Effector memory CD8-positive, alpha-beta T cell (primary cell): ENCODE results near the gene HIVEP3.
"Not testable (repeated sequence)": the region's sequence is repeated elsewhere in the genome, so short reads cannot be mapped to it uniquely, and the experiment has no call there.

ENCODE experiments used
- ATAC-seq: fragments of 150-1000 bp; cut with Tn5 transposase; replicated peaks from 2 replicates; pipeline ENCODE4 v1.10.0; 2021; ENCODE audit warnings: mild to moderate bottlenecking, moderate library complexity
- DNase-seq, 3 experiments: peaks; one replicate each; pipeline ENCODE4 v3.0.0; 2021
- H3K27ac Mint-ChIP-seq, 2 donors: one replicate each; pipeline ENCODE4 v1.8.0; 2022; ENCODE audit warnings: mild to moderate bottlenecking in 2 of 2, mixed read lengths in 2 of 2, moderate library complexity in 2 of 2
- H3K27me3 Mint-ChIP-seq, 2 donors: one replicate each; pipeline ENCODE4 v1.8.0; 2022; ENCODE audit warnings: mixed read lengths in 2 of 2
- H3K36me3 Mint-ChIP-seq: one replicate; pipeline ENCODE4 v1.8.0; 2022; ENCODE audit warnings: mild to moderate bottlenecking, moderate library complexity, mixed read lengths; ENCODE audit not compliant: insufficient read depth
- H3K4me1 Mint-ChIP-seq, 2 donors: one replicate each; pipeline ENCODE4 v1.8.0; 2022; ENCODE audit warnings: low read depth in 2 of 2, mixed read lengths in 2 of 2
- H3K4me3 Mint-ChIP-seq, 2 donors: one replicate each; pipeline ENCODE4 v1.8.0; 2022; ENCODE audit warnings: mild to moderate bottlenecking in 2 of 2, mixed read lengths in 2 of 2, moderate library complexity in 2 of 2
- H3K9me3 Mint-ChIP-seq, 2 donors: one replicate each; pipeline ENCODE4 v1.8.0; 2022; ENCODE audit warnings: mixed read lengths in 2 of 2

The HIVEP3 gene

GRCh38 chr1:41707793-41708192 is 210.9 kb downstream of the HIVEP3 start:
- Mint-ChIP-seq H3K36me3 (peaks cover 6% of the 10 kb centered on the region), H3K27me3 (no peaks in the 10 kb centered on the region), H3K4me1 (peaks cover 9 to 11% of the 10 kb centered on the region in 2 donors), H3K27ac (no peak overlapping the region), H3K9me3 (no peaks in the 10 kb centered on the region), H3K4me3 (no peak overlapping the region)
- DNase-seq (no peak), ATAC-seq (no peak)

GRCh38 chr1:41705798-41706197 is 212.9 kb downstream of the HIVEP3 start:
- Mint-ChIP-seq H3K9me3 (no peaks in the 10 kb centered on the region), H3K27me3 (no peaks in the 10 kb centered on the region), H3K4me3 (no peak overlapping the region), H3K4me1 (peaks cover 7 to 11% of the 10 kb centered on the region in 2 donors), H3K27ac (no peak overlapping the region), H3K36me3 (peaks cover 6% of the 10 kb centered on the region)
- ATAC-seq (no peak), DNase-seq (no peak)

DNA sequence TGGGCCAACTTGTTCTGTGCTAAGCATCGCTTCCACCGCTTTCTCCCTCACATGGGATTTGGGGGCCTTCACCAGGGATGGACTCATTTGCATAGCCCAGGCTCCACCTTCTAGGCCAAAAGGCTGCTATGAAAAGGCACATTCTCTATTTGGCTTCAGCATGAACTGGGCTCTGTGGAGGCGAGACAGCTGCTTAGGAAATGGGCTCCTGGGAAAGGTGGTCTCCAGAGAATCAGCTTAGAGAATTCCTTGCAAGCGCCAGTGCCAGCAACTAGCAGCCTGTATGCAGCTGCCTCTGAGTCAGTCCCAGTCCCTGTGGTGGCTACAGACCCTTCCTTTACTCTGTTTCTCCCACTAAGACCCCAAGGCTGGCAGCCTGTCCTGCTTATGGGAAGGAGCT is 214.5 kb downstream of the HIVEP3 start:
- Mint-ChIP-seq H3K27me3 (no peaks in the 10 kb centered on the region), H3K36me3 (peaks cover 3% of the 10 kb centered on the region), H3K9me3 (no peaks in the 10 kb centered on the region), H3K27ac (peak overlapping the region in 1 of 2 donors; percentile 26), H3K4me3 (no peak overlapping the region), H3K4me1 (peaks cover 16 to 23% of the 10 kb centered on the region in 2 donors)
- no peak for ATAC-seq
- no peak for DNase-seq

DNA sequence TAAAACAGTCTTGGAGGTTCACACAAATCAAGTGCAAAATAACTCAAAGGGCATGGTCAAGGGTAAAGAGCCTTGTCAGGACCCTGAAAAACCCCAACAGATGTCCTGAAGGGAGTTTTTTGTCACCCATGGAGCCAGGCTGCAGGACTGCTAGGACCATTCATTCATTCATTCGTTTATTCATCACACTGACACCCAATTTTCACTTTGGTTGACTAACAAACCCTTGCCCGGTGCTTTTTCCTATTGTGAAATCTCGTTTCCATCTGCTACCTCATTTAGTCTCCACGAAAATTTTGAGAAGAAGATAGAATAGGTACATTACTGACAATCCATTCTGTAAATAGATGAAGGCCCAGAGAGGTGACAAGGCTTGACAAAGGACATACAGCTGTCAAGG is 216.0 kb downstream of the HIVEP3 start:
- Mint-ChIP-seq H3K9me3 (no peaks in the 10 kb centered on the region), H3K4me3 (no peak overlapping the region), H3K27me3 (no peaks in the 10 kb centered on the region), H3K4me1 (peaks cover 22 to 28% of the 10 kb centered on the region in 2 donors), H3K36me3 (peaks cover 3% of the 10 kb centered on the region), H3K27ac (no peak overlapping the region)
- DNase-seq (no peak), ATAC-seq (no peak)

GRCh38 chr1:41700986-41701535 is 217.7 kb downstream of the HIVEP3 start:
- H3K4me1 Mint-ChIP-seq: peaks cover 17 to 19% of the 10 kb centered on the region in 2 donors
- H3K36me3 Mint-ChIP-seq: peaks cover 3% of the 10 kb centered on the region
- ATAC-seq: no peak
- DNase-seq: no peak
- H3K9me3 Mint-ChIP-seq: no peaks in the 10 kb centered on the region
- H3K27ac Mint-ChIP-seq: peak overlapping the region in 1 of 2 donors; percentile 58
- no peaks in the 10 kb centered on the region for H3K27me3 Mint-ChIP-seq
- no peak overlapping the region for H3K4me3 Mint-ChIP-seq

DNA sequence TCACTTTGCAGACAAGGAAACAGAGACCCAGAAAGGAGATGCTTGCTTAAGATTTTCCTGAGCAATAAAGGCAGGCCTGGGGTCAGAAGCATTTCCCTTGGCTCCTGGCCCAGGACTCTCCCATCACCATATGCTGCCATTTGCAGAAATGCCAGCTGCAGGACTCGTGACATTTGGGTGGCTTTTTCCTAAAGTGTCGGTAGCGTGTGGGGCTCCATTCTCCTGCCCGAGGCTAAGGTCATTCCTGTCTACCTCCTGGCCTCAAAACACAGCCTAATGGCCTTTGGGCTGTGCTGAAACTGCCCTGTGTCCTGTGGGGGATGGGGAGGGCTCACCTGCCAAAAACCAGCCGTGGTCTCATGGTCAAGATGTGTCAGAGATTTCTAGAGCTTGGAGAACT is 218.1 kb downstream of the HIVEP3 start:
- no peak overlapping the region for H3K4me3 Mint-ChIP-seq

GRCh38 chr1:41699861-41700248 is 218.9 kb downstream of the HIVEP3 start:
- ATAC-seq (no peak), DNase-seq (no peak)
- Mint-ChIP-seq H3K4me3 (peak overlapping the region; percentile 54 to 60), H3K27ac (peak overlapping the region; percentile 85 to 89), H3K9me3 (no peaks in the 10 kb centered on the region), H3K27me3 (no peaks in the 10 kb centered on the region), H3K4me1 (peaks cover 17 to 19% of the 10 kb centered on the region in 2 donors), H3K36me3 (peaks cover 3% of the 10 kb centered on the region)

More for the DNA sequence above, 218.1 kb downstream of the HIVEP3 start:
- ATAC-seq (no peak), DNase-seq (no peak)
- Mint-ChIP-seq H3K27ac (peak overlapping the region; percentile 85 to 89), H3K9me3 (no peaks in the 10 kb centered on the region), H3K4me1 (peaks cover 17 to 19% of the 10 kb centered on the region in 2 donors), H3K36me3 (peaks cover 3% of the 10 kb centered on the region), H3K27me3 (no peaks in the 10 kb centered on the region)

DNA sequence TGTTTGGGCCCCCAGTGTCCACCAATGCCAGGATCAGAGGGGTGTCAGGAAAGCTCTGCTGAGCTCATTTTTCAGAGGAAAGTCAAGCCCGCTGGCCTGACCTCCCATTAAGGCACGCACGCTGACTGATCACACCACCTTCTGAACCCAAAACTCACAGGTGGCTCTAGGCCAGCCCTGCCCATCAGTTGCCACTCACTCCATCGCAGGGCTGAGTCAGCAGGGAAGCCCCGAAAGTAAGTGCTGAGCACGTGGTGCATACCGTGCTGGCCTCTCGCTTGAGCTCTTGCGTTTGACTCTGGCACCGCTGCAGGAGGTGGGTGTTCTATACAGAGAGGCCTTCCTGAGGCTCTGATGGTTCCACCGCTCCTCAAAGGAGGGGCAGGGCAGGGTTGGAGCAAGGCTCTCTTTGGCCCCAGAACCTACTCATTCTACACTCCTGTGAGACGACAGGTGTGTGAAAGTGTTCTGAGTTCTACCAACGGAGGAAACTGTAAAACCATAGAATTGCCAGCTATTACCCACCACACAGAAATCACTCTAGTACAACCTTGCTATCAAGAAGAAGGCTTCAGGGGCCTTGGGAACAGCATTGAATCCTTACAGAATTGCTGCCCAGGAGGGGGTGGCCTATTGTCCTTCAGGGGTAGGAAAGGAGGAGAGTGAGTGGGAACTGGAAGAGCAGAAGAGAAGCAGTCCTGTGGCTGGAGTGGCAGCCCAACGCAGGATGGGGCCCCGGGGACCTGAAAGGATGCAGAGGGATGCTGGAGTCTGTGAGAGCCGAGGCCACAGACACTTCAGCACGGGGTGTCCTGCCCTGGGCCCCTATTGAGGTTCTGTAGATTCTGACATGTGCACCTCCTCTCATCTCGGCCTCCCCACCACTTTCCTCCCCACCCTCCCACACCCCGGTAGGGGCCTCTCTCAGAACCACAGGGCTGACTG is 219.5 kb downstream of the HIVEP3 start:
- peak; percentile 91 for ATAC-seq
- peak overlapping the region; percentile 54 to 60 for H3K4me3 Mint-ChIP-seq

DNA sequence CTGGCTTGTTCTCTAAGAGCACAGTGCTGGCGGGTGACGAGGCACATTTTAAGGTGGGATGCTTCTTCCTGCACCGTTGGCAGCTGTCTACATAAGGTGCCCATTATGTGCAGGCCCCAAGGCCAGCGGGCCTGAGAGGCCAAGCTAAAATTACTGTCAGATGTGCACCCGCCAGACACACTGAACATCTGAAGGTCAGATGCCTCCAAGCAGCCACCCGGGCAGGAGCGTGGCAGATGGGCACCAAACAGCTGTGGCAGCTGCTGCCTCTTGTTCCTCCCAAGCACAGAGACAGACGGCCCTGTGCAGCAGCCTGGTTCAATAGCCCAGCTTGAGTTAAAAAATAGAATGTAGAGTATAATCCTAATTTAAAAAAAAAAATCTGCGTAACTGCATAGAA is 222.3 kb downstream of the HIVEP3 start:
- ATAC-seq (no peak), DNase-seq (no peak)
- H3K4me3 Mint-ChIP-seq: no peak overlapping the region
- H3K27ac Mint-ChIP-seq: no peak overlapping the region
- no peaks in the 10 kb centered on the region for H3K9me3 Mint-ChIP-seq
- H3K36me3 Mint-ChIP-seq: peaks cover 3% of the 10 kb centered on the region
- H3K27me3 Mint-ChIP-seq: no peaks in the 10 kb centered on the region
- peaks cover 17 to 21% of the 10 kb centered on the region in 2 donors for H3K4me1 Mint-ChIP-seq

More for the DNA sequence above, 219.5 kb downstream of the HIVEP3 start:
- no peaks in the 10 kb centered on the region for H3K9me3 Mint-ChIP-seq
- no peaks in the 10 kb centered on the region for H3K27me3 Mint-ChIP-seq
- peak overlapping the region; percentile 85 to 89 for H3K27ac Mint-ChIP-seq
- peaks cover 3% of the 10 kb centered on the region for H3K36me3 Mint-ChIP-seq
- H3K4me1 Mint-ChIP-seq: peaks cover 17 to 19% of the 10 kb centered on the region in 2 donors
- DNase-seq: peak; percentile 26 to 41 (median 36)

- DNase-seq (no peak), ATAC-seq (no peak)
- Mint-ChIP-seq H3K36me3 (peaks cover 3% of the 10 kb centered on the region), H3K27me3 (no peaks in the 10 kb centered on the region), H3K27ac (peak overlapping the region in 1 of 2 donors; percentile 41), H3K9me3 (no peaks in the 10 kb centered on the region), H3K4me1 (peaks cover 17 to 20% of the 10 kb centered on the region in 2 donors), H3K4me3 (no peak overlapping the region)
These were observed 223.5 kb downstream of the HIVEP3 start for GRCh38 chr1:41695118-41695745.

GRCh38 chr1:41691966-41692365 is 226.8 kb downstream of the HIVEP3 start:
- Mint-ChIP-seq H3K27ac (peak overlapping the region in 1 of 2 donors; percentile 28), H3K4me1 (peaks cover 24 to 25% of the 10 kb centered on the region in 2 donors)
- not testable (repeated sequence) for H3K36me3 Mint-ChIP-seq, H3K4me3 Mint-ChIP-seq, H3K27me3 Mint-ChIP-seq, H3K9me3 Mint-ChIP-seq, DNase-seq, ATAC-seq

DNA sequence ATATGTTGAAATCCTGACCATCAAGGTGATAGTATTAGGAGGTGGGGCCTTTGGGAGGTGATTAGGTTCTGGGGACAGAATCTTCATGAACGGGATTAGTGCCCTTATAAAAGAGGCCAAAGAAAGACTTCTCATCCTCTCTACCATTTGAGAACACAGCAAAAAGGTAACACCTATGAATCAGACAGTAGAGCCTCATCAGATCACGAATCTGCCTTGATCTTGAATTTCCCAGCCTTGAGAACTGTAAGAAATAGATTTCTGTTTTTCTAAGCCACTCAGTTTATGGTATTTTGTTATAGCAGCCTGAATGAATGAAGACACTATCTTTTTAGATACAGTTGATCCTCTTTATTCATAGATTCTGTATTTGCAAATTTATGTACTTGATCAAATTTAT is 227.3 kb downstream of the HIVEP3 start:
- Mint-ChIP-seq H3K36me3 (peaks cover 1% of the 10 kb centered on the region), H3K4me3 (no peak overlapping the region), H3K27ac (peak overlapping the region in 1 of 2 donors; percentile 28), H3K4me1 (peaks cover 28 to 30% of the 10 kb centered on the region in 2 donors), H3K27me3 (no peaks in the 10 kb centered on the region), H3K9me3 (no peaks in the 10 kb centered on the region)
- DNase-seq (no peak), ATAC-seq (no peak)

- peak overlapping the region; percentile 0 to 36 for H3K4me3 Mint-ChIP-seq
- peaks cover 34 to 39% of the 10 kb centered on the region in 2 donors for H3K4me1 Mint-ChIP-seq
- H3K36me3 Mint-ChIP-seq: no peaks in the 10 kb centered on the region
- H3K27ac Mint-ChIP-seq: peak overlapping the region; percentile 1 to 53
- no peak for DNase-seq
- ATAC-seq: no peak
- H3K27me3 Mint-ChIP-seq: no peaks in the 10 kb centered on the region
- H3K9me3 Mint-ChIP-seq: no peaks in the 10 kb centered on the region
These were observed 228.4 kb downstream of the HIVEP3 start for GRCh38 chr1:41690331-41690730.
